Astrocyte (in vitro differentiated cells and primary cell): ENCODE results near the gene ACIN1. TPM values are rescaled to one million over a fixed set of nuclear protein-coding genes. Genes with fewer than 3 reads are reported as not detected.

Experiments
- DNase-seq: peaks from one replicate; pipeline ENCODE4 v3.0.0-alpha.2; 2010; ENCODE audit warnings: low read depth
- FAIRE-seq: peaks from 2 replicates; lab custom pipeline; 2011; peaks lifted over from hg19 to GRCh38; lab: Jason Lieb, UNC
- H2AFZ ChIP-seq: 2 replicates; pipeline ENCODE4 v1.6.0; 2012; ENCODE audit warnings: low read depth, low read length, inconsistent platforms
- H3K27ac ChIP-seq: 2 replicates; pipeline ENCODE4 v1.5.1; 2011; ENCODE audit warnings: low read depth, low read length, inconsistent platforms
- H3K27me3 ChIP-seq: 2 replicates; pipeline ENCODE4 v1.6.0; 2011; ENCODE audit warnings: low read length, inconsistent platforms; ENCODE audit not compliant: insufficient read depth
- H3K36me3 ChIP-seq: 2 replicates; pipeline ENCODE4 v1.5.1; 2011; ENCODE audit warnings: low read length, inconsistent platforms; ENCODE audit not compliant: insufficient read depth
- H3K4me1 ChIP-seq: 2 replicates; pipeline ENCODE4 v1.5.1; 2011; ENCODE audit warnings: low read length, inconsistent platforms; ENCODE audit not compliant: insufficient read depth
- H3K4me2 ChIP-seq: 2 replicates; pipeline ENCODE4 v1.6.0; 2012; ENCODE audit warnings: low read length, inconsistent platforms
- H3K4me3 ChIP-seq: 2 replicates; pipeline ENCODE4 v1.5.1; 2011; ENCODE audit warnings: low read depth, mild to moderate bottlenecking, low read length, inconsistent platforms; ENCODE audit not compliant: insufficient read depth
- H3K79me2 ChIP-seq: 2 replicates; pipeline ENCODE4 v1.6.0; 2012; ENCODE audit warnings: mild to moderate bottlenecking, low read length, inconsistent platforms; ENCODE audit not compliant: insufficient read depth
- H3K9ac ChIP-seq: 2 replicates; pipeline ENCODE4 v1.6.0; 2012; ENCODE audit warnings: mild to moderate bottlenecking, low read length, inconsistent platforms
- H3K9me3 ChIP-seq: 2 replicates; pipeline ENCODE4 v1.5.1; 2012; ENCODE audit warnings: low read depth, mild to moderate bottlenecking, low read length, inconsistent platforms; ENCODE audit not compliant: insufficient read depth
- H4K20me1 ChIP-seq: 2 replicates; pipeline ENCODE4 v1.6.0; 2012; ENCODE audit warnings: low read length, inconsistent platforms; ENCODE audit not compliant: insufficient read depth
- H3K27ac Mint-ChIP-seq: one replicate; pipeline ENCODE4 v1.8.0; 2021; ENCODE audit warnings: mild to moderate bottlenecking, mixed read lengths; ENCODE audit not compliant: unreplicated experiment
- H3K27me3 Mint-ChIP-seq: one replicate; pipeline ENCODE4 v1.8.0; 2021; ENCODE audit warnings: low read depth, mixed read lengths; ENCODE audit not compliant: unreplicated experiment
- H3K36me3 Mint-ChIP-seq: one replicate; pipeline ENCODE4 v1.8.0; 2021; ENCODE audit warnings: low read depth, mixed read lengths; ENCODE audit not compliant: unreplicated experiment
- H3K4me1 Mint-ChIP-seq: one replicate; pipeline ENCODE4 v1.8.0; 2021; ENCODE audit warnings: low read depth, mixed read lengths; ENCODE audit not compliant: unreplicated experiment
- H3K4me3 Mint-ChIP-seq: one replicate; pipeline ENCODE4 v1.8.0; 2021; ENCODE audit warnings: mild to moderate bottlenecking, moderate library complexity, mixed read lengths; ENCODE audit not compliant: unreplicated experiment
- H3K9me3 Mint-ChIP-seq: one replicate; pipeline ENCODE4 v1.8.0; 2021; ENCODE audit warnings: mild to moderate bottlenecking, mixed read lengths; ENCODE audit not compliant: unreplicated experiment
- EZH2 ChIP-seq: IDR thresholded peaks from 2 replicates; pipeline ENCODE4 v1.6.1; 2012; ENCODE audit warnings: mild to moderate bottlenecking, low read length, inconsistent platforms; ENCODE audit not compliant: insufficient read depth
- total RNA-seq: library from RNA; stranded (reverse); gene quantifications from 2 replicates; pipeline ENCODE4 v1.2.1, GENCODE V29; 2021
- TF ChIP-seq, protein P1 (sequence below): IDR thresholded peaks from 2 replicates; pipeline ENCODE4 v1.5.1; 2011; ENCODE audit warnings: low read depth, mild to moderate bottlenecking, inconsistent platforms, low read length, moderate library complexity; ENCODE audit not compliant: insufficient read depth

The ACIN1 gene
- total RNA-seq, 1 donor from 2014 or later = 208 TPM

DNA sequence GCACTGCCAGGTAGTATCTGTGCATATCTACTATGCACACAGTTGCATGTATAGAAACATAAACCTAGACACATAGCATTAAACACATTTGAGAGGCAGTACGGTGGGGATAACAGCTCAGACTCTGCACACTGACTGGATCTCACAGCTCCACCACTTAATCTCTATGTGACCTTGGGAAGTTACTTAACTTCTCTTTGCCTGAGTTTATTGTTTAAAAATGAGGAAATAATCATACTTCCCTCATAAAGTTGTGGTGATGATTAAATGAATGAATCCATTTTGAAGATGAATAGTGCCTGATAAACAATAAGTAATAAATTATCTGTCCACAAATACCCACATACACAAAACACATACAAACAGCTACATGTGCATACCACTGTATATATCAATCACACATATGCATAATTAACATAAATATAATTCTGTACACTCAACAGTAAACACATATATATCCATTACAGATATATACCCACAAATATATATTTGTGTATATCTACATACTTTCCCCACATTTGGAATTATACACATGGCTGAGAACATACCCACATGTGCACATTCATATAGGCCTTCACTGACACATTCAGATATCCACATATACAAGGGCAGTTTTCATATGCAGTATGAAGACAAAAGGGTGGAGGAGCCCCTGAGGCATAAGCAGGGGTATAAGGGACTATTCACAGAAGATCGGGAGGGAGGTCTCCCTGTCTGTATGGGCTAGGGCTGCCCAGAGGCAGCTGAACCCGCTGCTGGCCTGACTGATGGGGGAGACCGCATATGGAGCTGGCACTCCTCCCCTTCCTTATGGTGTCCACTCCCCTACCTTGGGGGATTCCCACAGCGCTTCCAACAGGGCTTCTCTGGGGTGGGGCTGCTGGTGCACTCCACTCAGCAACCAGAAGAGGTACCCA is 43.5 kb downstream of the ACIN1 start:
- Histone ChIP-seq H3K9me3 (no peaks in the 10 kb centered on the region), H4K20me1 (peaks cover 9% of the 10 kb centered on the region), H3K4me1 (peaks cover 13% of the 10 kb centered on the region), H3K36me3 (no peaks in the 10 kb centered on the region), H3K4me2 (no peak overlapping the region), H3K79me2 (no peaks in the 10 kb centered on the region), H3K4me3 (no peak overlapping the region), H3K27me3 (no peaks in the 10 kb centered on the region), H3K27ac (no peak overlapping the region), H2AFZ (no peak overlapping the region), H3K9ac (no peak overlapping the region)
- Mint-ChIP-seq H3K36me3 (peaks cover 15% of the 10 kb centered on the region), H3K4me1 (peaks cover 8% of the 10 kb centered on the region), H3K27ac (no peak overlapping the region), H3K27me3 (no peaks in the 10 kb centered on the region), H3K4me3 (no peak overlapping the region), H3K9me3 (peaks cover 4% of the 10 kb centered on the region)
- no peak for DNase-seq
- TF ChIP-seq EZH2 = no peak
- TF ChIP-seq, protein P1, sequence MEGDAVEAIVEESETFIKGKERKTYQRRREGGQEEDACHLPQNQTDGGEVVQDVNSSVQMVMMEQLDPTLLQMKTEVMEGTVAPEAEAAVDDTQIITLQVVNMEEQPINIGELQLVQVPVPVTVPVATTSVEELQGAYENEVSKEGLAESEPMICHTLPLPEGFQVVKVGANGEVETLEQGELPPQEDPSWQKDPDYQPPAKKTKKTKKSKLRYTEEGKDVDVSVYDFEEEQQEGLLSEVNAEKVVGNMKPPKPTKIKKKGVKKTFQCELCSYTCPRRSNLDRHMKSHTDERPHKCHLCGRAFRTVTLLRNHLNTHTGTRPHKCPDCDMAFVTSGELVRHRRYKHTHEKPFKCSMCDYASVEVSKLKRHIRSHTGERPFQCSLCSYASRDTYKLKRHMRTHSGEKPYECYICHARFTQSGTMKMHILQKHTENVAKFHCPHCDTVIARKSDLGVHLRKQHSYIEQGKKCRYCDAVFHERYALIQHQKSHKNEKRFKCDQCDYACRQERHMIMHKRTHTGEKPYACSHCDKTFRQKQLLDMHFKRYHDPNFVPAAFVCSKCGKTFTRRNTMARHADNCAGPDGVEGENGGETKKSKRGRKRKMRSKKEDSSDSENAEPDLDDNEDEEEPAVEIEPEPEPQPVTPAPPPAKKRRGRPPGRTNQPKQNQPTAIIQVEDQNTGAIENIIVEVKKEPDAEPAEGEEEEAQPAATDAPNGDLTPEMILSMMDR = no peak
- no peak for FAIRE-seq

DNA sequence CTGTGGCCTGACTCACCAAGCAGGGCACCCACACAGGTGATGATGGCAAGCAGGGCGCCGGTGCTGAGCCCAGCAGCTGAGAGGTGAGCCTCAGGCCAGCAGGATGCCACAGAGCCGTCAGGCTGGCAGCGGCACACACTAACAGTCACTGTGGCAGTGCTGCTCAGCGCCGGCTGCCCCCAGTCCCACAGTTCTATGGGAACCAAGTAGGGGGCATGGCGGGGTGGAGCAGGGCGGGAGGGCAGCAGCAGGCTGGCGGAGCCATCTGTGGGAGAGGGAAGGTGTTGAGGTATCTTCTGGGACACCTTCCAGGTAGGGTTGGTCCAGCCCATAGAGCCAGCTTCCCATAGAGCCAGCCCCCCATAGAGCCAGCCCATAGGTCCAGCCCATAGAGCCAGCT is 45.9 kb downstream of the ACIN1 start:
- no peak overlapping the region for H3K27ac ChIP-seq
- no peaks in the 10 kb centered on the region for H3K79me2 ChIP-seq
- TF ChIP-seq, protein P1 = no peak
- no peak for TF ChIP-seq EZH2
- no peak overlapping the region for H3K4me3 ChIP-seq
- no peaks in the 10 kb centered on the region for H4K20me1 ChIP-seq
- Mint-ChIP-seq H3K9me3 (peaks cover 4% of the 10 kb centered on the region), H3K4me1 (peaks cover 7% of the 10 kb centered on the region), H3K36me3 (peaks cover 12% of the 10 kb centered on the region), H3K4me3 (no peak overlapping the region), H3K27ac (no peak overlapping the region), H3K27me3 (peaks cover 3% of the 10 kb centered on the region)
- DNase-seq (no peak), FAIRE-seq (no peak)
- no peaks in the 10 kb centered on the region for H3K27me3 ChIP-seq
- H3K4me1 ChIP-seq = peaks cover 10% of the 10 kb centered on the region
- H3K36me3 ChIP-seq = no peaks in the 10 kb centered on the region
- no peak overlapping the region for H3K4me2 ChIP-seq
- H3K9me3 ChIP-seq = no peaks in the 10 kb centered on the region
- no peak overlapping the region for H3K9ac ChIP-seq
- no peak overlapping the region for H2AFZ ChIP-seq
